Karpas-422 (cell line): ENCODE data around the gene RABL3. TPM values are rescaled to one million over a fixed set of nuclear protein-coding genes. Genes with fewer than 3 reads are reported as not detected.
"Not testable (repeated sequence)": the region's sequence is repeated elsewhere in the genome, so short reads cannot be mapped to it uniquely, and the experiment has no call there.

ENCODE experiments used
- DNase-seq: peaks from one replicate; pipeline ENCODE4 v3.0.0-alpha.2; 2015
- H2AFZ ChIP-seq: fragments of 200-600 bp; sonication (generic); 2 replicates; pipeline ENCODE4 v1.6.1; 2014; ENCODE audit warnings: antibody characterized with exemption, low read length, mixed read lengths
- H3K27ac ChIP-seq: fragments of 200-600 bp; sonication (generic); 2 replicates; pipeline ENCODE4 v1.5.1; 2014; ENCODE audit warnings: mild to moderate bottlenecking, low read length, moderate library complexity
- H3K27me3 ChIP-seq: fragments of 200-600 bp; sonication (generic); 2 replicates; pipeline ENCODE4 v1.6.1; 2014; ENCODE audit warnings: low read length, mixed read lengths
- H3K36me3 ChIP-seq: fragments of 200-600 bp; sonication (generic); 2 replicates; pipeline ENCODE4 v1.6.1; 2014; ENCODE audit warnings: low read length, mixed read lengths; ENCODE audit not compliant: insufficient read depth
- H3K4me1 ChIP-seq: fragments of 200-600 bp; sonication (generic); 2 replicates; pipeline ENCODE4 v1.6.1; 2014; ENCODE audit warnings: mild to moderate bottlenecking, low read length, mixed read lengths
- H3K4me2 ChIP-seq: fragments of 200-600 bp; sonication (generic); 2 replicates; pipeline ENCODE4 v1.6.1; 2014; ENCODE audit warnings: low read length, low read depth, mild to moderate bottlenecking; ENCODE audit not compliant: poor library complexity, severe bottlenecking
- H3K4me3 ChIP-seq: fragments of 200-600 bp; sonication (generic); 2 replicates; pipeline ENCODE4 v1.5.1; 2014; ENCODE audit warnings: mild to moderate bottlenecking, antibody characterized with exemption, low read length, mixed read lengths
- H3K79me2 ChIP-seq: fragments of 200-600 bp; sonication (generic); 2 replicates; pipeline ENCODE4 v1.6.1; 2014; ENCODE audit warnings: mild to moderate bottlenecking, low read length, mixed read lengths
- H3K9ac ChIP-seq: fragments of 200-600 bp; sonication (generic); 2 replicates; pipeline ENCODE4 v1.6.0; 2014; ENCODE audit warnings: low read length
- H3K9me2 ChIP-seq: fragments of 200-600 bp; sonication (generic), shearing (Covaris generic); replicated peaks from 2 replicates; pipeline ENCODE4 v1.6.0; 2014; ENCODE audit warnings: mild to moderate bottlenecking, low read length, moderate library complexity; ENCODE audit not compliant: insufficient read depth
- H3K9me3 ChIP-seq: fragments of 300-700, 200-600 bp; sonication (generic); 2 replicates; pipeline ENCODE4 v1.6.1; 2014; ENCODE audit warnings: low read length, mixed read lengths
- H4K20me1 ChIP-seq: fragments of 200-600 bp; sonication (generic); 2 replicates; pipeline ENCODE4 v1.6.1; 2014; ENCODE audit warnings: mild to moderate bottlenecking, antibody characterized with exemption, low read length, low read depth; ENCODE audit not compliant: insufficient read depth
- total RNA-seq: library from RNA; depleted of rRNA; stranded (reverse); fragments of >200 nt; shearing (Covaris generic); gene quantifications from 2 replicates; pipeline ENCODE4 v1.2.3, GENCODE V29; 2014; ENCODE audit warnings: low replicate concordance

RABL3 gene
- total RNA-seq, 1 experiment from 2014 or later: 15.2 TPM

DNA sequence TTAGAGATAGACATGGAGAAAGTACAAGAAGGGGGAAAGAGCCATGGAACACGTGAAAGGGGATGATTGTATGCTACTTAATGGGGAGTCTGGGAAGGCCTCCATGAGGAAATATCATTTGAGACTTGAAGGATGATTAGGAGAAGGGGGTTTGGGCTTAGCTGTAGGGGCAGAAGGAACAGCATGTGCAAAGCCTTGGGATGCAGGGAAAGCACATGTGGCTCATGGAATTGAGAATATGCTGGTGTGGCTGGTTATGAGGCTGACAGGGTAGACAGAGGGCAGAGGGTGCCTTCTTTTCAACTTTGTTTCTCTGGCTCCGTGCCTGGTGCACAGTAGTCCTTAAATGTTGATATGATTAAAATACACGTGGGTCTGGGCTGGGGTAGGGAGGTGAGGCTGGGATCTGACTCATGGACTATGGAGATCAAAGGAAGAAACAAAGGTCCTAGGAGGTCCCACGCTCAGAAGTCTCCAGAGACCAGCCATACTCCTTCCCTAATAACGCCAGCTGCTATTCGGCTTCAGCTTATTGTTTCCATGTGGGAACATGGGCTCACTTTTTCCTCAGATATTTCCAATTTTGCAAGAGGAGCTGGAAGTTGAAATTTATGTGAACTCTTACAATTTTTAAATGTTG is 1.4 kb upstream of the RABL3 start:
- no peak overlapping the region for H2AFZ ChIP-seq
- peak overlapping the region; percentile 82 for H3K9ac ChIP-seq
- H3K9me3 ChIP-seq: no peaks in the 10 kb centered on the region
- H3K4me3 ChIP-seq: peak overlapping the region; percentile 86
- peak overlapping the region; percentile 88 for H3K4me2 ChIP-seq
- H3K27ac ChIP-seq: peak overlapping the region; percentile 46
- H4K20me1 ChIP-seq: no peaks in the 10 kb centered on the region
- H3K79me2 ChIP-seq: peaks cover 75% of the 10 kb centered on the region
- peaks cover 23% of the 10 kb centered on the region for H3K4me1 ChIP-seq
- no peaks in the 10 kb centered on the region for H3K9me2 ChIP-seq
- no peak for DNase-seq
- no peaks in the 10 kb centered on the region for H3K27me3 ChIP-seq
- peaks cover 20% of the 10 kb centered on the region for H3K36me3 ChIP-seq

DNA sequence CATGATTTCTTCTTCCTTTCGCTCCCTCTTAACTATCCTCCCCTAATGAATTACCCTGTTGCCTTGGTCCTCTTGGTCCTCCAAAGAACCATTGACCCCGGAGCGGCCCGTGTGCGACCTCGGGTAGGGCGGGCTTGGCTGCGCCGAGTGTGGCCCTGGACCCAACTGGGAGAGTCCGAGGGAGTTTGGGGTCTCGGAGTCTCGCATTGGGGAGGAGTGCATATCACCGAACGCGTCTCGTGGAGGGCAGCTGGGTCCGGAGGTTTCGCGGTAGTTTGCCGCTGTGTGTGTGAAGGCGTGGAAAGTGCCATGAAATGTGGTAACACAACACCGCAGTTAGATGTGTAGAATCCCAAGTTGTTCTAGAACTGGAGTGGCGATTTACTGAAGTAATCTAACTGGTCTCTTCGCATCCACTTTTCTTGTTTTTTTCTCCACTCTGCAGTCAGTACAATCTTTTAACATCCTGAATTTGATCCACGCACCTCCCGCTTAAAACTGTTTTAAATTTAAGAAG is 591 bp upstream of the RABL3 start:
- H3K27me3 ChIP-seq: no peaks in the 10 kb centered on the region
- peaks cover 76% of the 10 kb centered on the region for H3K79me2 ChIP-seq
- peaks cover 23% of the 10 kb centered on the region for H3K4me1 ChIP-seq
- H3K9ac ChIP-seq: peak overlapping the region; percentile 82
- H3K4me2 ChIP-seq: peak overlapping the region; percentile 88
- DNase-seq: peak; percentile 77
- H2AFZ ChIP-seq: peak overlapping the region; percentile 22; the same call in 1 of the 2 replicates
- peak overlapping the region; percentile 46 for H3K27ac ChIP-seq
- H3K9me3 ChIP-seq: no peaks in the 10 kb centered on the region
- peak overlapping the region; percentile 86 for H3K4me3 ChIP-seq
- H3K36me3 ChIP-seq: peaks cover 24% of the 10 kb centered on the region
- H4K20me1 ChIP-seq: no peaks in the 10 kb centered on the region
- no peaks in the 10 kb centered on the region for H3K9me2 ChIP-seq

DNA sequence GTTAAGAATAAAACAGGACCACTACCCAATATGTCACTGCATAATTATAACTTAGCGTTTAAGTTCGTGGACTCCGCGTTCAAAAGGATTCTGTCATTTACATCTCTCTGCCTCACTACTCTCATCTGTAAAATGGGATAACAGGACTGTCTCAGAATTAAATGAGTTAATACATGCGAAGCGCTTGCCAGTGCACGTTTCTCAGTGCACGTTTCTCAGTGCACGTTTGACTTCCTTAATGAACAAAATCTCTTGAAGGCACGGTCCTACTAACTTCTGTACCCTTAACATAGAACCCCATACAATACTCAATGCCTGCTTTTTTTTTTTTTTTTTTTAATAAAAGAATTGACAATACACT is 499 bp downstream of the RABL3 start:
- no peaks in the 10 kb centered on the region for H4K20me1 ChIP-seq
- peak overlapping the region; percentile 89; the same call in 1 of the 2 replicates for H2AFZ ChIP-seq
- peaks cover 23% of the 10 kb centered on the region for H3K36me3 ChIP-seq
- no peaks in the 10 kb centered on the region for H3K27me3 ChIP-seq
- H3K4me3 ChIP-seq: peak overlapping the region; percentile 86
- H3K9me2 ChIP-seq: no peaks in the 10 kb centered on the region
- peak overlapping the region; percentile 98 for H3K4me2 ChIP-seq
- no peak for DNase-seq
- peak overlapping the region; percentile 82 for H3K27ac ChIP-seq
- peak overlapping the region; percentile 82 for H3K9ac ChIP-seq
- no peaks in the 10 kb centered on the region for H3K9me3 ChIP-seq
- H3K4me1 ChIP-seq: peaks cover 23% of the 10 kb centered on the region
- peaks cover 70% of the 10 kb centered on the region for H3K79me2 ChIP-seq

DNA sequence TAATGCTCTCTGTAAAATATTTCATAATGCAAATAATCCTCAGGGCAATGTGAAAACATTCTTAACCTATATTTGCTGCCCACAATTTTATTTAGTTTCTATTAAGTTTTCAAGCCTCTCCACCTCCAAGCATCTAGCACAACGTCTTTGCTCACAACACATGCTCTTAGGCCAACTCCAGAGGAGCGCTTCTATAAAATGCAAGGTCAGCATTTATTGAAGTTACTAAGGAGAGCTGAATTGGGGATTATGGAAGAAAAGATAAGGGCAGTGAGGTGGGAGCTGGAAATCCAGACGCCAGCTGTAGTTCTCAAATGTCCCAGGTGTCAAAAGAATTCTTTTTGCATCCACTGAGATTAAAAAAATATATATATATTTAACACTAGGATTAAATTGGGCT is 996 bp downstream of the RABL3 start:
- Histone ChIP-seq H3K9ac (peak overlapping the region; percentile 82), H3K4me2 (peak overlapping the region; percentile 98), H3K9me3 (no peaks in the 10 kb centered on the region), H3K79me2 (peaks cover 65% of the 10 kb centered on the region), H3K4me1 (peaks cover 23% of the 10 kb centered on the region), H3K36me3 (peaks cover 18% of the 10 kb centered on the region), H2AFZ (no peak overlapping the region), H3K27me3 (no peaks in the 10 kb centered on the region), H3K27ac (peak overlapping the region; percentile 82), H4K20me1 (no peaks in the 10 kb centered on the region), H3K4me3 (peak overlapping the region; percentile 86), H3K9me2 (no peaks in the 10 kb centered on the region)
- DNase-seq: peak; percentile 53

DNA sequence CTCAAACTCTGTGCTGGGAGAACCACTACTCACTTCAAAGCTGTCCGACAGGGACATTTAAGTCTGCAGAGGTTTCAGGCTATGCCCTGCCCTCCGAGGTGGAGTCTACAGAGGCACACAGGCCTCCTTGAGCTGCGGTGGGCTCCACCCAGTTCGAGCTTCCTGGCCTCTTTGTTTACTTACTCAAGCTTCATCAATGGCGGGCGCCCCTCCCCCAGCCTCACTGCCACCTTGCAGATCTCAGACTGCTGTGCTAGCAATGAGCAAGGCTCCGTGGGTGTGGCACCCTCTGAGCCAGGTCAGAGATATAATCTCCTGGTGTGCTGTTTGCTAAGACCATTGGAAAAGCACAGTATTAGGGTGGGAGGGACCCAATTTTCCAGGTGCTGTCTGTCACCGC is 4.3 kb downstream of the RABL3 start:
- not testable (repeated sequence) for H2AFZ ChIP-seq, H3K27ac ChIP-seq, H3K9ac ChIP-seq, H3K4me2 ChIP-seq, H3K9me3 ChIP-seq, H3K36me3 ChIP-seq, H4K20me1 ChIP-seq, DNase-seq, H3K4me3 ChIP-seq, H3K27me3 ChIP-seq, H3K9me2 ChIP-seq
- peaks cover 12% of the 10 kb centered on the region for H3K4me1 ChIP-seq
- H3K79me2 ChIP-seq: peaks cover 31% of the 10 kb centered on the region

DNA sequence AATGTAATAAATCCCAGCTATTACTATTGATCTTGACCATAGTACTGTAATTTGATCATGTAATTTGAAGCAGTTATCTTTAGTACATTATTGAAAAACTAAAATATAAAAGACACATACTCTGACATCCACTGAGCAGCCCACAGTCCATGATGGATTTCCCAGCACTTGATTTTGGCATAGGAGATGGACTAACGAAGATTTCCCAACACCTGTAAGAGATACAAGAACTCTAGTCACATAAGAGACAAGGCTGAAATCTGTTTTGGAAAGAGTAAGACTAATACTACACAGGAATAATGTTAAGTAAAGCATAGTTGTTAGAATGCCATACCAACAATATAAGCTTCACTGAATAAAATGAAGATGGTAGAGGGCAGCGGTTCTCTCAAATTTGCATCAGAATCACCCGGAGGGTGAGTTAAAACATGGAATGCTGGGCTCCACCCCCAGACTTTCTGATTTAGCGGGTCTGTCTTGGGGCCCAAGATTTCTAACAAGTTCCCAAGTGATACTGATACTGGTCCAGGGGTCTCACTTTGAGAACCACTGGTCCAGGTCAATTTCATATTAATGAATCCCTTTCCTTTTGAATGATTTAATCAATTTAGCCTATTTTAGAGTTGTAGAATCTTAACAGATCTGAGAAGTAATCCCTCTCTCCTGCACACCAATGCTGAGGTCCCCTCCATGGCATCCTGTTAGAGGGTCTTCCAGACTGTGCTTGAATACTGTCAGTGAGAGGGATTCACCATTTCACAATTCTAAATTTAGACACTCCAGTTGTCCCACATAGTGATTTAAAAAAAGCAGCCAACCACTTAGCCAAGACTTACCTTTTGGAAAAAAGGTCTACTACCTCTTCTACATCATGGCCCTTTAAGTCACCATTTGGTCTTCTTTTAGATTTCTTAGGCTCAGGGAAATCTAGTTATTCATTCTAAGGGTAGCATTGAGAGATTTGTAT is 11.5 kb downstream of the RABL3 start:
- Histone ChIP-seq H3K79me2 (peaks cover 11% of the 10 kb centered on the region; the same call in 1 of the 2 replicates), H3K4me2 (no peak overlapping the region), H3K4me3 (no peak overlapping the region), H3K9me2 (no peaks in the 10 kb centered on the region), H4K20me1 (no peaks in the 10 kb centered on the region), H3K27ac (no peak overlapping the region), H3K9ac (no peak overlapping the region), H2AFZ (no peak overlapping the region), H3K9me3 (no peaks in the 10 kb centered on the region), H3K27me3 (no peaks in the 10 kb centered on the region), H3K4me1 (no peaks in the 10 kb centered on the region), H3K36me3 (0 out of 2 replicates have a peak, but pooled peaks cover 11% of the 10 kb centered on the region)
- no peak for DNase-seq

DNA sequence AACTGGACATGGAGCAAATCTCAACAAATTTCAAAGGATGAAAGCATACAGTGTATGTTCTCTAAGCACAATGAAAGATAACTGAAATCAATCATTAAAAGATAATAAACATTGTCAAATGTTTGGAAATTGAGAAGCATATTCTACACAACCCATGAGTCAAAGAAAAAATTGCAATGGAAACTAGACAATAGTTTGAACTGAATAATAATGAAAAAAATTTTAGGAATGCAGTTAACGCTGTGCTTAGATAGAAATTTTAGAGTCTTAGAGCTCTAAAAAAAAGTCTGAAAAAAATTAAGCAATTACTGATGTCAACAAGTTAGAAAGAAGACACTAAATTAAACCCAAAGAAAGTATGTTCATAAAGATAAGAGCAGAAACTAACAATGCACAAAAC is 15.5 kb downstream of the RABL3 start:
- Histone ChIP-seq H3K9me2 (no peaks in the 10 kb centered on the region), H3K4me3 (no peak overlapping the region), H4K20me1 (no peaks in the 10 kb centered on the region), H3K9me3 (no peaks in the 10 kb centered on the region), H3K4me1 (no peaks in the 10 kb centered on the region), H3K27me3 (no peaks in the 10 kb centered on the region), H3K36me3 (0 out of 2 replicates have a peak, but pooled peaks cover 11% of the 10 kb centered on the region), H3K9ac (no peak overlapping the region), H3K27ac (no peak overlapping the region), H3K79me2 (peaks cover 11% of the 10 kb centered on the region; the same call in 1 of the 2 replicates), H3K4me2 (no peak overlapping the region), H2AFZ (no peak overlapping the region)
- DNase-seq: no peak
